CD14-positive monocyte (primary cell): ENCODE data around the gene MRPS21. TPM values are rescaled to one million over a fixed set of nuclear protein-coding genes. Genes with fewer than 3 reads are reported as not detected.
A peak's percentile ranks its signal among the peaks of the same experiment; 100 is the strongest.

Experiments
- DNase-seq, 3 donors: peaks; one replicate each; pipeline ENCODE4 v3.0.0-alpha.2; 2011 to 2022
- H2AFZ ChIP-seq: 2 replicates; pipeline ENCODE4 v1.6.0; 2012; ENCODE audit warnings: mild to moderate bottlenecking, low read depth, low read length, inconsistent platforms; ENCODE audit not compliant: insufficient read depth, poor library complexity, severe bottlenecking
- H3K27ac ChIP-seq, 2 donors: 1 replicate in 1 of 2; 2 replicates in 1 of 2; pipeline ENCODE4 v1.5.1; 2012 to 2013; ENCODE audit warnings: low read length in 2 of 2, control low read depth in 1 of 2, inconsistent platforms in 1 of 2, low read depth in 1 of 2, mild to moderate bottlenecking in 1 of 2
- H3K27me3 ChIP-seq, 2 donors: one replicate each; pipeline versions ENCODE4 v1.6.0 to v1.6.1; 2011 to 2013; ENCODE audit warnings: low read length in 2 of 2; ENCODE audit not compliant: control insufficient read depth in 2 of 2, insufficient read depth in 2 of 2
- H3K36me3 ChIP-seq, 2 donors: replicated peaks in 1 of 2; 1 replicate in 1 of 2; 2 replicates in 1 of 2; pipeline versions ENCODE4 v1.5.1 to v1.6.1; 2012 to 2013; ENCODE audit warnings: low read length in 2 of 2, control low read depth in 1 of 2, inconsistent platforms in 1 of 2, mild to moderate bottlenecking in 1 of 2; ENCODE audit not compliant: insufficient read depth in 2 of 2, control insufficient read depth in 1 of 2
- H3K4me1 ChIP-seq, 2 donors: 1 replicate in 1 of 2; 2 replicates in 1 of 2; pipeline versions ENCODE4 v1.5.1 to v1.6.1; 2012 to 2013; ENCODE audit warnings: low read length in 2 of 2, control low read depth in 1 of 2, inconsistent platforms in 1 of 2, mild to moderate bottlenecking in 1 of 2, moderate library complexity in 1 of 2; ENCODE audit not compliant: insufficient read depth in 2 of 2, control insufficient read depth in 1 of 2
- H3K4me2 ChIP-seq: replicated peaks from 2 replicates; pipeline ENCODE3; 2012; ENCODE audit warnings: low read length, moderate library complexity, mild to moderate bottlenecking; ENCODE audit not compliant: poor library complexity, severe bottlenecking; ENCODE audit errors: extremely low read depth
- H3K4me3 ChIP-seq, 3 experiments: fragments of 200-600 bp in 1 of 3; sonication (generic) in 1 of 3; replicated peaks in 1 of 3; 1 replicate in 2 of 3; 2 replicates in 1 of 3; pipeline ENCODE4 v1.5.1; 2011 to 2013; ENCODE audit warnings: low read length in 3 of 3, mild to moderate bottlenecking in 3 of 3, control low read depth in 2 of 3, low read depth in 2 of 3, inconsistent platforms in 1 of 3, moderate library complexity in 1 of 3
- H3K79me2 ChIP-seq: 2 replicates; pipeline ENCODE4 v1.6.0; 2012; ENCODE audit warnings: mild to moderate bottlenecking, control low read depth, inconsistent platforms, low read length, moderate library complexity; ENCODE audit not compliant: insufficient read depth
- H3K9ac ChIP-seq: 2 replicates; pipeline ENCODE4 v1.6.0; 2017; ENCODE audit warnings: low read length, mild to moderate bottlenecking; ENCODE audit not compliant: insufficient read depth, poor library complexity, severe bottlenecking
- H3K9me3 ChIP-seq, 2 donors: replicated peaks in 1 of 2; 1 replicate in 1 of 2; 2 replicates in 1 of 2; pipeline versions ENCODE4 v1.5.1 to v1.6.1; 2012 to 2013; ENCODE audit warnings: low read length in 2 of 2, control low read depth in 1 of 2; ENCODE audit not compliant: control insufficient read depth in 1 of 2, insufficient read depth in 1 of 2
- H4K20me1 ChIP-seq: 2 replicates; pipeline ENCODE4 v1.6.0; 2012; ENCODE audit warnings: mild to moderate bottlenecking, low read length, control low read depth, moderate library complexity; ENCODE audit not compliant: insufficient read depth
- H3K27ac Mint-ChIP-seq, 7 donors: one replicate each; pipeline ENCODE4 v1.8.0; 2020; ENCODE audit warnings: mild to moderate bottlenecking in 7 of 7, mixed read lengths in 7 of 7, moderate library complexity in 6 of 7, inconsistent platforms in 2 of 7
- H3K27me3 Mint-ChIP-seq, 3 donors: one replicate each; pipeline ENCODE4 v1.8.0; 2021 to 2022; ENCODE audit warnings: low read depth in 3 of 3, mild to moderate bottlenecking in 3 of 3, mixed read lengths in 3 of 3, moderate library complexity in 3 of 3, inconsistent platforms in 1 of 3
- H3K36me3 Mint-ChIP-seq, 2 donors: one replicate each; pipeline ENCODE4 v1.8.0; 2020; ENCODE audit warnings: mixed read lengths in 2 of 2, inconsistent platforms in 1 of 2, mild to moderate bottlenecking in 1 of 2
- H3K4me1 Mint-ChIP-seq: one replicate; pipeline ENCODE4 v1.8.0; 2020; ENCODE audit warnings: mild to moderate bottlenecking, mixed read lengths
- H3K4me3 Mint-ChIP-seq, 2 donors: one replicate each; pipeline ENCODE4 v1.8.0; 2020; ENCODE audit warnings: mild to moderate bottlenecking in 2 of 2, mixed read lengths in 2 of 2, moderate library complexity in 1 of 2
- H3K9me3 Mint-ChIP-seq, 7 donors: one replicate each; pipeline ENCODE4 v1.8.0; 2020 to 2022; ENCODE audit warnings: mixed read lengths in 7 of 7, mild to moderate bottlenecking in 6 of 7, moderate library complexity in 6 of 7, inconsistent platforms in 2 of 7
- CTCF ChIP-seq: fragments of 200-600 bp; IDR thresholded peaks from one replicate; pipeline ENCODE4 v1.8.0; 2022; ENCODE audit warnings: antibody characterized with exemption, mild to moderate bottlenecking
- WGBS: methylation state at CpG from one replicate; pipeline ENCODE4 v1.1.5; 2013; ENCODE audit warnings: missing lambda C conversion rate; ENCODE audit not compliant: insufficient coverage; 5-methylcytosine and 5-hydroxymethylcytosine counted together
- intact Hi-C, 2 donors: fragments of 100-400 bp; cut with micrococcal nuclease; formaldehyde crosslinking; loops; one replicate each; pipeline versions ENCODE4 v1.15.0 to v1.15.1; 2023
- polyA plus RNA-seq, 3 donors: library from polyadenylated mRNA; depleted of rRNA in 1 of 3; unstranded in 2 of 3; stranded (reverse) in 1 of 3; fragments of 300-500 nt in 2 of 3; fragments of >200 nt in 1 of 3; fragmentation: Illumina TruSeq in 2 of 3; gene quantifications; 1 replicate in 2 of 3; 2 replicates in 1 of 3; pipeline ENCODE4 v1.2.3, GENCODE V29; 2012 to 2021

The MRPS21 gene
- polyA plus RNA-seq, 3 donors: 42.3 to 53.0 (median 49.6) TPM

GRCh38 chr1:150273311-150273710 is 20.4 kb upstream of the MRPS21 start:
- no peaks in the 10 kb centered on the region for H3K27me3 ChIP-seq
- peak overlapping the region; percentile 55 for H3K4me2 ChIP-seq
- H3K4me1 ChIP-seq: peaks cover 28 to 43% of the 10 kb centered on the region in 2 donors
- peak overlapping the region; percentile 53 to 89 (median 86) for H3K27ac Mint-ChIP-seq
- peak overlapping the region; percentile 18 for H3K9ac ChIP-seq
- no peaks in the 10 kb centered on the region for H4K20me1 ChIP-seq
- no peak for TF ChIP-seq CTCF
- H3K4me1 Mint-ChIP-seq: peaks cover 39% of the 10 kb centered on the region
- peak overlapping the region in 1 of 2 donors; percentile 70 for H3K4me3 Mint-ChIP-seq
- DNase-seq: peak in 2 of 3 donors; percentile 45 to 58
- peak overlapping the region in 1 of 3 experiments; percentile 49 for H3K4me3 ChIP-seq
- 17% methylated on average over 1 of the region's 1 CpG for WGBS
- H3K27me3 Mint-ChIP-seq: peaks cover 0 to 6% (median 2%) of the 10 kb centered on the region in 3 donors
- peaks cover 6% of the 10 kb centered on the region for H3K79me2 ChIP-seq
- peak overlapping the region; percentile 33 for H2AFZ ChIP-seq
- intact Hi-C loops: no loop called here
- peaks cover 0 to 8% of the 10 kb centered on the region in 2 donors for H3K36me3 Mint-ChIP-seq
- H3K36me3 ChIP-seq: no peaks in the 10 kb centered on the region
- H3K9me3 Mint-ChIP-seq: peaks cover 0 to 1% (median 0%) of the 10 kb centered on the region in 7 donors
- no peaks in the 10 kb centered on the region for H3K9me3 ChIP-seq
- H3K27ac ChIP-seq: peak overlapping the region; percentile 36 to 67

DNA sequence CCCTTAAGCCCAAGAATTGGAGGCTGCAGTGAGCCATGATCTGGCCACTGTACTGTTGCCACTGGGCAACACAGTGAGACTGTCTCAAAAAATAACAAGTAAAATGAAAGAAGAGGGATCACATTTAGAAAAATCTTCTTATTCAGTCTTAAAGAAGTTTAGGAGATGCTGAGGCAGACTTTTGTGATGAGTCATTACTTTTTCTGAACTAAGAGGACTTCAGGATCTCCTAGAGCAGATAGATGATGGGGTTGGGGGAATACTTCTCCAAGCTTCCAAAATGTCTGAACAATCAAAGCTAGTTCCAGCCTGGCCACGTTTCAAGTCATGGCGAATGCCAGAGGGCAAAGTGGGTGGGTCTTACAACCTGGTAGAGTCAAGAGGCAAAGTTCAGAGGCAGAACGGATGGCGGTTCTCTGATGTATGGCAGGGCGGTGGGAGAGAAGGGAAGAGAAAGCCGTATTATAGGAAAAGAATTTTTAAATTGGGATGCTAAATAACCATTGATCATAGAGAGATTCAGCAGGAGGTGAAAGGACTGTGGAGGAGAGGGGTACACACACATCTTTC is 13.4 kb upstream of the MRPS21 start:
- H3K4me1 Mint-ChIP-seq: peaks cover 17% of the 10 kb centered on the region
- peaks cover 8 to 20% of the 10 kb centered on the region in 2 donors for H3K36me3 Mint-ChIP-seq
- Histone ChIP-seq H3K4me1 (peaks cover 19% of the 10 kb centered on the region in 2 donors), H3K4me2 (no peak overlapping the region), H3K36me3 (no peaks in the 10 kb centered on the region), H3K9ac (no peak overlapping the region), H3K9me3 (peaks cover 8 to 9% of the 10 kb centered on the region in 2 donors), H3K27ac (no peak overlapping the region), H3K79me2 (no peaks in the 10 kb centered on the region), H3K27me3 (peaks cover 18 to 35% of the 10 kb centered on the region in 2 donors), H4K20me1 (no peaks in the 10 kb centered on the region), H2AFZ (no peak overlapping the region), H3K4me3 (no peak overlapping the region)
- peak overlapping the region in 1 of 2 donors; percentile 5 for H3K4me3 Mint-ChIP-seq
- intact Hi-C loops: loop anchor here in 1 of 2 donors (2.0 kb wide), 1 partner anchor 23 kb away; the partner anchor contains the start of gene CA14
- WGBS: 93% methylated on average over 5 of the region's 6 CpGs
- peaks cover 27 to 40% (median 40%) of the 10 kb centered on the region in 3 donors for H3K27me3 Mint-ChIP-seq
- no peak for TF ChIP-seq CTCF
- DNase-seq: no peak
- H3K9me3 Mint-ChIP-seq: peaks cover 5 to 13% (median 8%) of the 10 kb centered on the region in 7 donors
- H3K27ac Mint-ChIP-seq: no peak overlapping the region
